ENCODE data around the gene GGTLC3.
"Not testable (repeated sequence)": the region's sequence is repeated elsewhere in the genome, so short reads cannot be mapped to it uniquely, and the experiment has no call there.

The GGTLC3 gene

DNA sequence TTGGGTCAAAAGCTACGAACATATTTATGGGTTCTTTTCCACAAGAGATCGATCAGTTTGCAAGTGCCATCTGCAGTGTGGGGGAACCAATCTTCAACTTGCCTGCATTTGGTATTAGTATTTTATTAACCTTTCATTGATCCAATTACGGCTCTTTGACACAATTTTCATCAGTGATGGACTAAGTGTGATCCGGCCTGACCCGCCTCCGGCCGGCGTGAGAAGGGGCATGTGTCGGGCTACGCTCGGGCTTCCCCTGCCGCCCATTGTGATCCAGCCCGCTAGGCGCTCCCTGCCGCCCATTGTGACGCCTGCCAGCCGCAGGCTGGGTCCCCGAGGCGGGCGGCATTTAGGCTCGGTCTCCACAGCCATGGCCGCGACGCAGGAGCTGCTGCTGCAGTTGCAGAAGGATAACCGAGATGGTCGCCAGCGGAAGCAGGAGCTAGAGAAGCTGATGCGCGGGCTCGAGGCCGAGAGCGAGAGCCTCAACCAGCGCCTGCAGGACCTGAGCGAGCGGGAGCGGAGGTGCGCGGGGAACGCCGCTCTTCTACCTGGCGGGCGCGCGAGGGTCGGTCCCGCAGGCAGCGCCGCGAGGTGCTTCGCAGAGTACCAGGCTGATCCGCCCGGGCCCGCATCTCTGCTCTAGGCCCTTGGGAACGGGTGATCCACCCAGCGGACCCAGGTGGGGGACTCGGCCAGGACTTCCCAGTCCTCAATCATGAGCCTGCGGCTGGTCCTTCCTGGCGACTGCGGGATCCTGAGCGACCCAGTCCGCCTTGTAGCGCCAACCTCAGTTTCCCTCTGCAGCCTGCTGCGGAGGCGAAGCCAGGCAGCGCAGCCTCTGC lies 10.0 kb upstream of the GGTLC3 start, which contains the start of gene TMEM191B:
TSS of gene TMEM191B (plus strand) at position 51 of the 845 bp plus-strand sequence. CDS start at position 230, 179 bp downstream.
- H3K27me3 ChIP-seq (ENCODE audit: low read length); H3K4me3 ChIP-seq (ENCODE audit: insufficient read depth, low read length, poor library complexity, severe bottlenecking); H3K9me3 ChIP-seq (ENCODE audit: insufficient read depth, low read length); H4K20me1 ChIP-seq (ENCODE audit: low read depth, low read length); H3K4me2 ChIP-seq (ENCODE audit: low read depth, low read length, poor library complexity, severe bottlenecking); H3K36me3 ChIP-seq (ENCODE audit: low read length); H3K9me2 ChIP-seq (replicated peaks; ENCODE audit: insufficient read depth, low read length); H3F3A ChIP-seq (ENCODE audit: insufficient read depth); H2AFZ ChIP-seq (ENCODE audit: low read depth, low read length, severe bottlenecking); H3K79me2 ChIP-seq (ENCODE audit: insufficient read depth, low read length); H3K9ac ChIP-seq (ENCODE audit: low read length); H3K27ac ChIP-seq (ENCODE audit: low read depth, low read length): not testable (repeated sequence)

DNA sequence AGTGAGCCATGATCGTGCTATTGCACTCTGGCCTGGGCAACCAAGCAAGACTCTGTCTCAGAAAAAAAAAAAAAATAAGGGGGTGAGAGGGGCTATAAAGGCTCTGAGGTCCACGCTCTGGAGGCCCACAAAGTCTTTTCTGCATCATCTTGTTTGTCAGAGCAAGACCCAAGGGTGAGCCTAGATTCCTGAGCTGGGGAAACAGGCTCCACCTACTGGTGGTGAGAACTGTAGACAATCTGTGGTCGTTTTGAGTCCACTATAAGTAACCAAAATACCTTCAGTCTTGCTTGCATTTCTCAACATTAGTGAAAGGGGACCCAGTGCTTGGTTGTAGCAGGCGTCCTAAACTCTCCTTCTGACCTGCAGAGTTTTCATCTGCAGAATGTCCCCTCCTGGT lies 5.4 kb upstream of the GGTLC3 start:
- H3K4me2 ChIP-seq (ENCODE audit: low read depth, low read length, poor library complexity, severe bottlenecking); H3F3A ChIP-seq (ENCODE audit: insufficient read depth): not testable (repeated sequence)

DNA sequence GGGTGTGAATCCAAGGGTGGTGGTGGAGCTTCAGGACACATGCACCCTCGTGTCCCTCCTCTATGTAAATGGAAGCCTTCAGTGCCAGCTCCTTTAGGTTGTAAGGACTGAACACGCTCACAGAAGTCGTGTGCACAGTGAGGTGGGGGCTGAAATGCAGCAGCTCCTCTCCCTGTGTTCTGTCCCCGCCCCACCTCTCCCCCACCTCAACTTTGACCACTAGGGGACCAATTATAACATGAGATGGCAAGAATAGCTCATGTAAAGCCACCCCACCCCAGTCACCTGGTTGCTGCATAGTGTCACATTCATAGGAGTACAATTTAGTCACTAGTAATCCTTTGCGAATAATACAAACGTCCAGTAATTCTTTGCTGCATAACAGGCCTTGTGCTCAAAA lies 4.8 kb upstream of the GGTLC3 start:
- not testable (repeated sequence) for H3K9me2 ChIP-seq (replicated peaks; ENCODE audit: insufficient read depth, low read length); H3K4me3 ChIP-seq (ENCODE audit: insufficient read depth, low read length, poor library complexity, severe bottlenecking); H3K27me3 ChIP-seq (ENCODE audit: low read length); H2AFZ ChIP-seq (ENCODE audit: low read depth, low read length, severe bottlenecking); H3F3A ChIP-seq (ENCODE audit: insufficient read depth); H3K27ac ChIP-seq (ENCODE audit: low read depth, low read length); H3K36me3 ChIP-seq (ENCODE audit: low read length); H3K9ac ChIP-seq (ENCODE audit: low read length); H4K20me1 ChIP-seq (ENCODE audit: low read depth, low read length); H3K79me2 ChIP-seq (ENCODE audit: insufficient read depth, low read length); H3K9me3 ChIP-seq (ENCODE audit: insufficient read depth, low read length); H3K4me2 ChIP-seq (ENCODE audit: low read depth, low read length, poor library complexity, severe bottlenecking)

More for the DNA sequence above, 5.4 kb upstream of the GGTLC3 start:
- not testable (repeated sequence) for H3K9me3 ChIP-seq (ENCODE audit: insufficient read depth, low read length); H3K36me3 ChIP-seq (ENCODE audit: low read length); H3K9ac ChIP-seq (ENCODE audit: low read length); H3K27ac ChIP-seq (ENCODE audit: low read depth, low read length); H3K79me2 ChIP-seq (ENCODE audit: insufficient read depth, low read length); H4K20me1 ChIP-seq (ENCODE audit: low read depth, low read length); H3K4me3 ChIP-seq (ENCODE audit: insufficient read depth, low read length, poor library complexity, severe bottlenecking); H3K27me3 ChIP-seq (ENCODE audit: low read length); H3K9me2 ChIP-seq (replicated peaks; ENCODE audit: insufficient read depth, low read length); H2AFZ ChIP-seq (ENCODE audit: low read depth, low read length, severe bottlenecking)

DNA sequence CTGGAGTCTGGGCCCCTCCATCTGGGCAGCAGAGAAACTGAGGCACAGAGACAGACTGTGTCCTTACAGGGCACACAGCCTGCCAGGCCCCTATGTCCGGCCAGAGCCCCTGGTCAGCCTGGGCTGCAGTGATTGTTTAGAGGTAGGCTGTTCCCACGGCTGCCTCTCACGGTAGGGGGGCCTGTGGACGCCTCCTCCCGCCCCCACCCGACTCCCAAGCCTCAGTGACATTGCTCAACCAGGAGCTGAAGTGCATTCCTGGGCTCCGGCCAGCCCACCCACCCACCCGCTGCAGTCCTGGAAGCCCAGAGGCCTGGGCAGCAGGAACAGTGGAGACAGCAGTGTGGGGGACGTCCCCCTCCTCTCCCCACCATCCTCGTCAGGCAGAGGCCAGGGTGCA lies 4.5 kb downstream of the GGTLC3 start:
- H3F3A ChIP-seq (ENCODE audit: insufficient read depth); H2AFZ ChIP-seq (ENCODE audit: low read depth, low read length, severe bottlenecking); H3K4me3 ChIP-seq (ENCODE audit: insufficient read depth, low read length, poor library complexity, severe bottlenecking); H3K36me3 ChIP-seq (ENCODE audit: low read length); H3K9ac ChIP-seq (ENCODE audit: low read length); H3K27me3 ChIP-seq (ENCODE audit: low read length); H3K4me2 ChIP-seq (ENCODE audit: low read depth, low read length, poor library complexity, severe bottlenecking); H3K79me2 ChIP-seq (ENCODE audit: insufficient read depth, low read length); H3K27ac ChIP-seq (ENCODE audit: low read depth, low read length); H3K9me3 ChIP-seq (ENCODE audit: insufficient read depth, low read length); H4K20me1 ChIP-seq (ENCODE audit: low read depth, low read length); H3K9me2 ChIP-seq (replicated peaks; ENCODE audit: insufficient read depth, low read length): not testable (repeated sequence)

DNA sequence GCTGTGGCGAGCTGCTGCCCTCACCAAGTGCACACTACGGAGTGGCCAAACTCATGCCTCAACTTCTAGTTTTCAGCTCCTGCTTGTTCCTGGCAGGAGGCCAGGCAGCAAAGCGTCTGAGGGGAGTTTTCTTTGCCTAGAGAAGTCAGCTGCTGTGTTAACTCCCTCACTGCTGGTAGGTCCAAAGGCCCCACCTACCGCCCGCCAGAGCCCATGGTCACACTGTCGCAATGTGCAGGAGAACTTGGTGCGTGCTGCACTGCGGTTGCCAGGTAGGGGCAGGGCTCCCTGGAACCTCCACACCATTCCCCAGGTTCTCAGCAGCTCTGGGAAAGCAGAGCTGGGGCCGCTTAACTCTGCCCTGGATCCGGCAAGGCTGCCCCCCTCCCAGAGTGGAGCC lies 5.6 kb downstream of the GGTLC3 start:
- H3K27me3 ChIP-seq (ENCODE audit: low read length); H3K27ac ChIP-seq (ENCODE audit: low read depth, low read length); H3K9me2 ChIP-seq (replicated peaks; ENCODE audit: insufficient read depth, low read length); H3F3A ChIP-seq (ENCODE audit: insufficient read depth); H3K4me2 ChIP-seq (ENCODE audit: low read depth, low read length, poor library complexity, severe bottlenecking); H4K20me1 ChIP-seq (ENCODE audit: low read depth, low read length); H3K79me2 ChIP-seq (ENCODE audit: insufficient read depth, low read length); H2AFZ ChIP-seq (ENCODE audit: low read depth, low read length, severe bottlenecking); H3K9ac ChIP-seq (ENCODE audit: low read length); H3K36me3 ChIP-seq (ENCODE audit: low read length); H3K9me3 ChIP-seq (ENCODE audit: insufficient read depth, low read length); H3K4me3 ChIP-seq (ENCODE audit: insufficient read depth, low read length, poor library complexity, severe bottlenecking): not testable (repeated sequence)

DNA sequence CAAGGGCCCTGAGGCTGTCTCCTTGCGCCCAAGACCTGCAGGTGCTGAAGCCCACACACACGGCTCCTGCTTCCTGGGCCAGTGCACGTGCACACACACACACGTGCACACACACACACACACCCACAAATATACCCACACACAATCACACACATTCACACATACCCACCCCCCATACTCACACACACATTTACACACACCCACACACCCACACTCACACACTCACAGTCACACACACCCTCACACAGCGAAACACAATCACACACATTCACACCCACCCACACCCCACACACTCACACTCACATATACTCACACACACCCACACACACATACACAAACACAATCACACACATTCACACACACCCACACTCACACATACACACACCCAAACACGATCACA lies 6.6 kb downstream of the GGTLC3 start:
- H3K27me3 ChIP-seq (ENCODE audit: low read length); H3K4me3 ChIP-seq (ENCODE audit: insufficient read depth, low read length, poor library complexity, severe bottlenecking); H2AFZ ChIP-seq (ENCODE audit: low read depth, low read length, severe bottlenecking); H3K9me3 ChIP-seq (ENCODE audit: insufficient read depth, low read length); H3K9me2 ChIP-seq (replicated peaks; ENCODE audit: insufficient read depth, low read length); H3K79me2 ChIP-seq (ENCODE audit: insufficient read depth, low read length); H3K9ac ChIP-seq (ENCODE audit: low read length); H3K27ac ChIP-seq (ENCODE audit: low read depth, low read length); H3K4me2 ChIP-seq (ENCODE audit: low read depth, low read length, poor library complexity, severe bottlenecking); H3K36me3 ChIP-seq (ENCODE audit: low read length); H3F3A ChIP-seq (ENCODE audit: insufficient read depth); H4K20me1 ChIP-seq (ENCODE audit: low read depth, low read length): not testable (repeated sequence)

DNA sequence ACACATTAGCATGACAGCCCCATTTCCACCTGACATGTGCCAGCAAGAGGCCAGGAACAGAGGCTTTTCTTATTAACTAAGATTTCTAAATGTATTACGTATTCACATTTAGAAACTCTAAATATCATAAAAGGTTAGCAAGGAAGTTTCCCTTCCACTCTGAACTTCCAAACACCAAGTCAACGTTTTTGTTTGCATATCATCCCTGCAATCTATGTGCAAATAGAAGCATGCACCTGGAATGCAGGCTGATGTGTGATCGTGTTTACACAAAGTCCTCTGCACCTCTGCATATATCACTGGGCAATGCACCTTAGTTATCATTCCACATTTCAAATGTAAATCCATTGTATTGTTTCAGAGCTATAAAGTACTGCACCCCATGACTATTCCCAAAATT lies 21.7 kb downstream of the GGTLC3 start:
- not testable (repeated sequence) for H2AFZ ChIP-seq (ENCODE audit: low read depth, low read length, severe bottlenecking); H4K20me1 ChIP-seq (ENCODE audit: low read depth, low read length); H3K79me2 ChIP-seq (ENCODE audit: insufficient read depth, low read length); H3K9ac ChIP-seq (ENCODE audit: low read length); H3K9me2 ChIP-seq (replicated peaks; ENCODE audit: insufficient read depth, low read length); H3K4me2 ChIP-seq (ENCODE audit: low read depth, low read length, poor library complexity, severe bottlenecking); H3F3A ChIP-seq (ENCODE audit: insufficient read depth); H3K9me3 ChIP-seq (ENCODE audit: insufficient read depth, low read length); H3K27me3 ChIP-seq (ENCODE audit: low read length); H3K36me3 ChIP-seq (ENCODE audit: low read length); H3K27ac ChIP-seq (ENCODE audit: low read depth, low read length); H3K4me3 ChIP-seq (ENCODE audit: insufficient read depth, low read length, poor library complexity, severe bottlenecking)
